Small intestine (tissue), 7 donors: ENCODE data around the gene SLC26A8. TPM values are rescaled to one million over a fixed set of nuclear protein-coding genes. Genes with fewer than 3 reads are reported as not detected.

ENCODE experiments used
- DNase-seq, 2 donors: peaks; one replicate each; pipeline versions ENCODE4 v3.0.0 to v3.0.0-alpha.2; 2013
- FAIRE-seq: peaks from 2 replicates; lab custom pipeline; 2012; peaks lifted over from hg19 to GRCh38; lab: Jason Lieb, UNC
- H3K27ac ChIP-seq, 3 donors: one replicate each; pipeline ENCODE4 v1.5.1; 2013; ENCODE audit warnings: low read length in 2 of 3, mild to moderate bottlenecking in 2 of 3, control low read depth in 1 of 3, inconsistent platforms in 1 of 3, low read depth in 1 of 3, moderate library complexity in 1 of 3
- H3K27me3 ChIP-seq, 3 donors: one replicate each; pipeline ENCODE4 v1.6.1; 2013; ENCODE audit warnings: low read length in 3 of 3, inconsistent platforms in 1 of 3; ENCODE audit not compliant: control insufficient read depth in 3 of 3, insufficient read depth in 3 of 3
- H3K36me3 ChIP-seq, 3 donors: one replicate each; pipeline ENCODE4 v1.6.1; 2013; ENCODE audit warnings: low read length in 3 of 3, inconsistent platforms in 1 of 3, low read depth in 1 of 3, mild to moderate bottlenecking in 1 of 3, moderate library complexity in 1 of 3; ENCODE audit not compliant: control insufficient read depth in 3 of 3, insufficient read depth in 2 of 3
- H3K4me1 ChIP-seq, 3 donors: one replicate each; pipeline ENCODE4 v1.6.1; 2013; ENCODE audit warnings: low read length in 2 of 3, inconsistent platforms in 1 of 3, low read depth in 1 of 3, mild to moderate bottlenecking in 1 of 3, moderate library complexity in 1 of 3; ENCODE audit not compliant: control insufficient read depth in 3 of 3, insufficient read depth in 2 of 3
- H3K4me3 ChIP-seq, 3 donors: one replicate each; pipeline ENCODE4 v1.5.1; 2013; ENCODE audit warnings: low read length in 3 of 3, control low read depth in 1 of 3, inconsistent platforms in 1 of 3, low read depth in 1 of 3, mild to moderate bottlenecking in 1 of 3, moderate library complexity in 1 of 3
- H3K9me3 ChIP-seq, 2 donors: one replicate each; pipeline ENCODE4 v1.6.1; 2013; ENCODE audit warnings: low read depth in 1 of 2, low read length in 1 of 2; ENCODE audit not compliant: control insufficient read depth in 2 of 2, insufficient read depth in 1 of 2
- WGBS, 3 donors: extraction: QIAGEN DNeasy Blood & Tissue Kit; methylation state at CpG; one replicate each; pipeline ENCODE4 v1.1.7; 2013; 5-methylcytosine and 5-hydroxymethylcytosine counted together
- polyA plus RNA-seq, 4 donors: library from polyadenylated mRNA; stranded (reverse) in 3 of 4; unstranded in 1 of 4; fragments of 200-250 nt in 3 of 4; fragments of 120-200 nt in 1 of 4; gene quantifications; one replicate each; pipeline versions ENCODE4 v1.2.1 to v1.2.3, GENCODE V29; 2013
- donor health status: healthy with polysubstance abuse.
- donor health status: control.
- donor health status: control.
- donor health status: Bipolar disorder and iron deficiency.
- donor health status: healthy.

Gene SLC26A8
- polyA plus RNA-seq, 4 donors = 0.15 to 0.16 TPM; not detected in 2

DNA sequence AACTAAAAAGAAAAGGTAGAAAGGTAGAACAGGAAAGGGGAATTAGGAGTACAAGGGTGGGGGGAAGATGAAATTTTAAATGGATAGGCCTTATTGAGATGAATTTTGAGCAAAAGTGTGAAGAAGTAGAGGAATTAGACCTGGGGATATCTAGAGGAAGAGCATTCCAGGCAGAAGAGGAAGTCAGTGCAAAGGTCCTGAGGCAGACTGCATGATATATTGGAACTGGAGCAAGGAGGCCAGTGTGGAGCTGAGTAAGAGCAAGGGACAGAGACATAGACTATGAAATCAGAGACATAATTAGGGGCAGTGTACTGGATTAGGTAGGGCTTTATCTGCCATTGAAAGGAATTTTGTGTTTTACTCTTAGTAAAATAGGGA lies 43.6 kb upstream of the SLC26A8 start:
- Histone ChIP-seq H3K27me3 (no peaks in the 10 kb centered on the region), H3K4me1 (peaks cover 7 to 59% (median 21%) of the 10 kb centered on the region in 3 donors), H3K36me3 (peaks cover 0 to 4% (median 0%) of the 10 kb centered on the region in 3 donors), H3K9me3 (no peaks in the 10 kb centered on the region), H3K27ac (peak overlapping the region in 2 of 3 donors; percentile 9 to 89), H3K4me3 (no peak overlapping the region)
- FAIRE-seq = no peak
- peak; percentile 36 to 62 for DNase-seq

DNA sequence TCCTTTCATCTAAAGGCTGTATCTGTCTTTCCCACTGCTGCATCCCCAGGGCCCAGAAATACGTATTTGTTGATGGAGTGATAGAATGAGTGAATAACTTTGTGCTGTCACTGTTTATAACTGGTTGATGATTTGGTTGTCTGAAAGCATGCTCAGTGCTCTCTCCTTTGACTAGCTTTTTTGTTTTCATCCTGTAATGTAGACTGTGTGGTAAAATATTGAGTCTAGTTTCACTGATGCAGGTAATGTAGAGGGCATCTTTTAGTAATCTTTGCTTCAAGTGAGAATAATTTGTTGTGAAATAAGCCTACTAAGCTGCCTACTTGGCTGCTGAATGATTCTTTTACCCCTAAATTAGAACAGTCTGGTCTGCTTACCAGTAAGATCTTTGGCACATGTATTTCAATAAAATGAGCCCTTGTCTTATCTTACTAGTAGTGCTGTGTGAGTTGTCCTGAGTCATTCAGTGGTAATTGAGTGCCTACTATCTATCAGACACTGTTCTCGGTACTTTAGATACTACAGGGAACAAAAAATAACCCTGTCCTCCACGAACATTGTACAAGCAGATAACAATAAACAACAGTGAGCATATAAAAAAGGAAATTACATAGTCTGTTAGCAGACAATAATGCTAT lies 43.1 kb upstream of the SLC26A8 start:
- 30 to 64% (median 38%) methylated on average over 3 of the region's 3 CpGs for WGBS, 3 donors
- FAIRE-seq (no peak), DNase-seq (peak; percentile 58 to 84)
- Histone ChIP-seq H3K36me3 (peaks cover 0 to 4% (median 2%) of the 10 kb centered on the region in 3 donors), H3K27me3 (no peaks in the 10 kb centered on the region), H3K4me1 (peaks cover 7 to 60% (median 21%) of the 10 kb centered on the region in 3 donors), H3K27ac (peak overlapping the region; percentile 24 to 89 (median 39)), H3K9me3 (no peaks in the 10 kb centered on the region), H3K4me3 (no peak overlapping the region)

DNA sequence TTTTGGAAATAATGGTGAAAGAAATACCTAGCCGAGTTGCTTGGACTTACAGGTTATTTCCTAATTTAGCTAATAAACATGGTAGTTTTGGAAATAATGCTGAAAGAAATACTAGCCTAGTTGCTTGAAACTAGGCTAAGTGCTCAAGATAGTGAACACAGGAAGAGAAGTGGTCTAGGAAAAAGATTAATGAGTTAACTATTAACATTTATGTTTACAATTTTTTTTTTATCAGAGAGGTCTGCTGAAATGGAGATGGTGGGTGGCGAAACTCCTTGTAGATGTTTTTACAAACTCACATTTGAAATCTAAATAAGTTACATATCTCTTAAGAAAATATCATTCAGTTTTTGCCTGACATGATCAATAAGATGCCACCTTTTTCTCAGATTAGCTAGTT lies 42.4 kb upstream of the SLC26A8 start:
- peak overlapping the region in 2 of 3 donors; percentile 24 to 89 for H3K27ac ChIP-seq
- FAIRE-seq = no peak
- peaks cover 0 to 6% (median 2%) of the 10 kb centered on the region in 3 donors for H3K36me3 ChIP-seq
- WGBS, 3 donors = 32 to 72% (median 39%) methylated on average over 2 of the region's 2 CpGs
- peak; percentile 16 to 31 for DNase-seq
- no peak overlapping the region for H3K4me3 ChIP-seq
- no peaks in the 10 kb centered on the region for H3K9me3 ChIP-seq
- H3K4me1 ChIP-seq = peaks cover 7 to 60% (median 21%) of the 10 kb centered on the region in 3 donors
- no peaks in the 10 kb centered on the region for H3K27me3 ChIP-seq

DNA sequence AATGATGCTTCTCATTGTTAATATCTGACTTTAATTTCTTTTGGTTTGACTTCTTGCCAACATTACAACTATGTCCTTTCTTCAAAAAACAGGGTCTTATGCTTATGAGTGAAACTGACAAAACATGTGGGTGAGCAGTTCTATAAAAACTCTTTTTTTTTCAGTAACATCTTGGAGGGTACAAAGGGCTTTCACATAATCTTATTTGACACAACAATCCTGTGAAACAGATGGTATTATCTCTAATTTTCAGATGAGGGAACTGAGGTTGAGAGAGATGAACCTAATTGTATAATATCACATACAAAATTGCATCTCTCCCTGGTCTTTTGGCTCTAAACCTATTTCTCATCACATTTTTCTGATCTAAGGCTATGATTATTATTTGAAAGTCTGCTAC lies 41.5 kb upstream of the SLC26A8 start:
- Histone ChIP-seq H3K4me3 (no peak overlapping the region), H3K9me3 (no peaks in the 10 kb centered on the region), H3K27me3 (no peaks in the 10 kb centered on the region), H3K36me3 (peaks cover 0 to 6% (median 2%) of the 10 kb centered on the region in 3 donors), H3K4me1 (peaks cover 7 to 60% (median 21%) of the 10 kb centered on the region in 3 donors), H3K27ac (peak overlapping the region in 2 of 3 donors; percentile 4 to 89)
- FAIRE-seq = no peak
- DNase-seq = no peak

DNA sequence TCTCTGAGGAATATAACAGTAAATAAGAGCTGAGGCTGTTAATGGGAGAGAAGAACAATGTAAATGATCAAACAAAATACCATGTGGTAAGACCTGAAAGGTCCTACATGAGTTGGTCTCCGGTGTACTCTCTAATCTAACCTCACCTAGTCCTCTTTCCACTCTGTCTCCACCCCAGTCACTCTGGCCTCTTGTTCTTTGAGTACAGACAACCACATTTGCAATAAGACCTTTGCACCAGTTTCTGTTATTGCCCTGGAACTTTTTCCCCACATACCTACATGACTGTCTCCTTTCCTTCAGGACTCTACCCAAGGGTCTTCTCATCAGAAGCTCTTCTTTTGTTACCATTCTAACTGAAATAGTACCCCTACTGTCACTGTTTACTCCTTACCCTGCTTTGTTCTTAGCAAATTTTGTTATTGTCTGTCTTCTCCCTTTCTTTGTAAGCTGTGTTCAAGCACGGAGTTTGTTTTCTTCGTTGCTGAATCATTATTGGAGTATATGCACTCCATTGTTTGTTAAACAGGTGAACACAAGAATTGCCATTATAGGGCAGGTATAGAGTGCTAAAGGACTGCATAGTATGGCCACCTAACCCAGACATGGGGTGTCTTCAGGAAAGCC lies 40.4 kb upstream of the SLC26A8 start:
- Histone ChIP-seq H3K27ac (peak overlapping the region; percentile 5 to 89 (median 80)), H3K9me3 (no peaks in the 10 kb centered on the region), H3K27me3 (no peaks in the 10 kb centered on the region), H3K36me3 (peaks cover 3 to 9% (median 5%) of the 10 kb centered on the region in 3 donors), H3K4me3 (peak overlapping the region in 1 of 3 donors; percentile 14), H3K4me1 (peaks cover 9 to 59% (median 21%) of the 10 kb centered on the region in 3 donors)
- DNase-seq (peak; percentile 88 to 92), FAIRE-seq (no peak)
- WGBS, 3 donors = 12 to 59% (median 39%) methylated on average over 3 of the region's 3 CpGs

DNA sequence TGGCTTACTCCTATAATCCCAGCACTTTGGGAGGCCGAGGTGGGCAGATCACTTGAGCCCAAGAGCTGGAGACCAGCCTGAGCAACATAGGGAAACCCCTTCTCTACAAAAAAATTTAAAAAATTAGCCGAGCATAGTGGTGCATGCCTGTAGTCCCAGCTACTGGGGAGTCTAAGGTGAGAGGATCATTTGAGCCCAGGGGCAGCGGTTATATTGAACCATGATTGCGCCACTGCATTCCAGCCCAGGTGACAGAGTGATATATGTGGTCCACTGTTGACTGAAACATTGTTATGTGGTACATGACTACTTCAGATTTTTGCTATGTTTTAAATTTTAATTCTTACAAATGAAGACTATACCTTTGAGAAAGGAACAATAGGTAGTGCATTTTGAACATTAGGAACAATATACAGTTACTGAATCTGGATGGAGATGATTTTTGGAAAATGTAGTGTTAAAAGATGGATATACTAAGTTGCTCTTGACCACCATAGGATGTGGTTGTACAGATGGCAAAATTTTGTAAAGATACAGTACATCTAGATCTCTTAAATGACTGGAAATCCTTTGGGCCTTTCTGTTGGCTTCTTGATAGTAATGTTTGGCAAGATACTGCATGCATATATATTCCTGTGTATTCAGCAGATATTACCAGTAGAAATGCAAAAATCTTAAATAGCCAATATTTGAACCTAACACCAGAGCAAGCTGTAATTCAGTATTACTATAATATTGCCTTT lies 39.0 kb upstream of the SLC26A8 start:
- Histone ChIP-seq H3K9me3 (no peaks in the 10 kb centered on the region), H3K27ac (peak overlapping the region in 1 of 3 donors; percentile 89), H3K27me3 (no peaks in the 10 kb centered on the region), H3K4me1 (peaks cover 7 to 52% (median 15%) of the 10 kb centered on the region in 3 donors), H3K4me3 (no peak overlapping the region), H3K36me3 (peaks cover 5 to 14% (median 12%) of the 10 kb centered on the region in 3 donors)
- WGBS, 3 donors = 95 to 97% (median 96%) methylated on average over 4 of the region's 4 CpGs
- no peak for FAIRE-seq
- peak in 1 of 2 donors; percentile 47 for DNase-seq

DNA sequence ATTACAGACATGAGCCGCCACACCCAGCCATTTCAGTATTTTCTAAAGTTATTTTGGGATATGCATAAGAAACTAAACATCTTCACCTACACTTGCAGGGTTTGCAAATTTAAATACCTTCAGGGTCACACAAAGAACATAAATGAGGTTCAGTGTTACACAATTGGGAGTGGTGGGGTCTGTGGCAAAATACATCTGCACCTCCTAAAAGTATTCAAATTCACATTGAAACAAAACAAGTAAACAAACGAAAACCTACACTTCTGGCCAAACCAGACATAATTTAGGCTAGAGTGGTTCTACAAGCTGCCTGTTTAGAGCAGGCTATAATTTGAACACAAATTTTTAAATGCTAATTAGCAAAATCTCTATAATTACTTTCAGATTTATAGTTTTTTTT lies 37.8 kb upstream of the SLC26A8 start:
- peaks cover 7 to 41% (median 10%) of the 10 kb centered on the region in 3 donors for H3K4me1 ChIP-seq
- no peak overlapping the region for H3K4me3 ChIP-seq
- DNase-seq = no peak
- no peak for FAIRE-seq
- 94 to 98% (median 96%) methylated on average over 2 of the region's 2 CpGs for WGBS, 3 donors
- peaks cover 5 to 16% (median 13%) of the 10 kb centered on the region in 3 donors for H3K36me3 ChIP-seq
- no peaks in the 10 kb centered on the region for H3K27me3 ChIP-seq
- H3K27ac ChIP-seq = no peak overlapping the region
- no peaks in the 10 kb centered on the region for H3K9me3 ChIP-seq

DNA sequence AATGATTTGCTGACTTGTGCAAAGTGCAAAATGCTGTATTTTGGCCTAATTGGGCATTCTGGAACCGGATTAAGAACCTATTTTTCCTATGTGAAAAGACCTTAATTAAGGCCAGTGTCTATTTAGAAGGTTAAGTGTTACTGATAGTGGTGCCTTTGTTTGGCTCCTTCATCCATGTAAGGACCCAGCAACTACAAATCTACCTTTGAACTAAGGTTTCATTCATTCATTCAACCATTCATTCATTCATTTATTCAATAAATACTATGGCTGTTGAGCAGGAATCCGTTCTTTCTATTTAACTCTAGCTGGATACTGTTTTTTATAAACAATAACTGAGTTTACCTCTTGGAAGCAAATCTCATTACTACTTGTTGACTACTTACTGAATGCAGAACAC lies 36.8 kb upstream of the SLC26A8 start:
- no peak overlapping the region for H3K27ac ChIP-seq

More for the DNA sequence above, 36.8 kb upstream of the SLC26A8 start:
- peaks cover 6 to 31% (median 8%) of the 10 kb centered on the region in 3 donors for H3K4me1 ChIP-seq
- DNase-seq (no peak), FAIRE-seq (no peak)
- H3K27me3 ChIP-seq = no peaks in the 10 kb centered on the region
- H3K9me3 ChIP-seq = no peaks in the 10 kb centered on the region
- H3K4me3 ChIP-seq = no peak overlapping the region
- H3K36me3 ChIP-seq = peaks cover 5 to 16% (median 13%) of the 10 kb centered on the region in 3 donors
- WGBS, 3 donors = 50 to 71% (median 54%) methylated on average over 2 of the region's 2 CpGs
